Heart left ventricle (tissue), 13 donors: ENCODE results near the gene XYLT1.

ENCODE experiments used
- CTCF ChIP-seq, 12 donors: fragments of 200-600 bp; sonication (generic) in 4 of 12; IDR thresholded peaks; one replicate each; pipeline versions ENCODE4 v1.5.0 to v1.8.0; 2018 to 2022; ENCODE audit warnings: antibody characterized with exemption in 12 of 12, mild to moderate bottlenecking in 5 of 12
- POLR2A ChIP-seq, 2 donors: fragments of 450-650 bp; IDR thresholded peaks; one replicate each; pipeline ENCODE4 v1.6.1; 2017; ENCODE audit warnings: antibody characterized with exemption in 2 of 2, mild to moderate bottlenecking in 2 of 2, moderate library complexity in 2 of 2
- donor health status: ischemic (EF 13 %, LVEDD 7.1; RV severe dilation, severe dysfunction).
- donor health status: DM: no; HTN: yes; CAD: no.
- donor health status: DM: no; HTN: no; CAD: no.
- donor health status: ischemic (EF 25% LVEDD 6.9; RV normal size, moderate dysfunction).
- donor health status: ischemic (EF 25% LVEDD 5.7; RV mildly dilated, moderate dysfunction).
- donor health status: ischemic (EF 35%, LVEDD 5.7; RV mildly dilated, moderate dysfunction).
- donor health status: nonischemic (EF 11% LVEDD 7.7; RV severe dilation, severe dysfunction).
- donor health status: DM: yes; HTN: yes; CAD: no.
- donor health status: PGD.
- donor health status: ischemic (EF 29% LVEDD 5.4; RV normal size, mild dysfunction).
- donor health status: nonischemic (EF 23%, LVEDD 6.1; RV moderate dilation, normal function).

- TF ChIP-seq CTCF (IDR thresholded peaks at IDR 0.05) (no peak), POLR2A (IDR thresholded peaks at IDR 0.05) (no peak)
These were observed 237.3 kb downstream of the XYLT1 start for GRCh38 chr16:17233318-17234002.
